ENCODE measurements around the gene TBL1Y. TPM values are rescaled to one million over a fixed set of nuclear protein-coding genes. Genes with fewer than 3 reads are reported as not detected.
"Not testable (repeated sequence)": the region's sequence is repeated elsewhere in the genome, so short reads cannot be mapped to it uniquely, and the experiment has no call there.

Gene TBL1Y
- total RNA-seq, 1 experiment from 2014 or later = not detected

DNA sequence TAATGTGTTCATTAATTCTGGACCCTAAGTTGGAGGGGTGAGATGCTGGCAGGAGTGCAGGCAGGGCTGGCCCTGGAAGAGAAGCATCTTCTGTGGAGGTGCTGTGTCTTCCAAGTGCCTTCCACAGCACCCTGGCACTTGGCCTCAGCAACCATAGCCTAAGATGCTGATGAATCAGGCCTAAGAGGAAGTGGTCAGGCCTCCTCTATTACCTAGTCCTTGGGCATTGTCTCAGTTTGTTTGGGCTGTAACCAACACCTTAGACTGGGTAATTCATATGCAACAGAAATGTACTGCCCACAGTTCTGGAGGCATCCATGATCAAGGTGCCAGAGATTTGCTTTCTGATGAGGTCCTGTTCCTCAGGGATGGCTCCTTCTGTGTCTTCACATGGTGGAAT is 128.5 kb downstream of the TBL1Y start:
- CTCF ChIA-PET = no interaction called here
- BruUV-seq (replicated peaks) = no TSS peak
- no peaks in the 10 kb centered on the region for H3K4me1 Mint-ChIP-seq (ENCODE audit: low read depth, unreplicated experiment)
- DNase-seq = no peak
- intact Hi-C loops (cut with micrococcal nuclease; ENCODE audit: unreplicated experiment) = no loop called here
- H3K9me3 Mint-ChIP-seq (ENCODE audit: low read depth, unreplicated experiment) = no peaks in the 10 kb centered on the region
- H3K36me3 Mint-ChIP-seq (ENCODE audit: insufficient read depth, unreplicated experiment) = no peaks in the 10 kb centered on the region
- H3K27me3 Mint-ChIP-seq (ENCODE audit: unreplicated experiment) = no peaks in the 10 kb centered on the region
- TF ChIP-seq, protein P1, sequence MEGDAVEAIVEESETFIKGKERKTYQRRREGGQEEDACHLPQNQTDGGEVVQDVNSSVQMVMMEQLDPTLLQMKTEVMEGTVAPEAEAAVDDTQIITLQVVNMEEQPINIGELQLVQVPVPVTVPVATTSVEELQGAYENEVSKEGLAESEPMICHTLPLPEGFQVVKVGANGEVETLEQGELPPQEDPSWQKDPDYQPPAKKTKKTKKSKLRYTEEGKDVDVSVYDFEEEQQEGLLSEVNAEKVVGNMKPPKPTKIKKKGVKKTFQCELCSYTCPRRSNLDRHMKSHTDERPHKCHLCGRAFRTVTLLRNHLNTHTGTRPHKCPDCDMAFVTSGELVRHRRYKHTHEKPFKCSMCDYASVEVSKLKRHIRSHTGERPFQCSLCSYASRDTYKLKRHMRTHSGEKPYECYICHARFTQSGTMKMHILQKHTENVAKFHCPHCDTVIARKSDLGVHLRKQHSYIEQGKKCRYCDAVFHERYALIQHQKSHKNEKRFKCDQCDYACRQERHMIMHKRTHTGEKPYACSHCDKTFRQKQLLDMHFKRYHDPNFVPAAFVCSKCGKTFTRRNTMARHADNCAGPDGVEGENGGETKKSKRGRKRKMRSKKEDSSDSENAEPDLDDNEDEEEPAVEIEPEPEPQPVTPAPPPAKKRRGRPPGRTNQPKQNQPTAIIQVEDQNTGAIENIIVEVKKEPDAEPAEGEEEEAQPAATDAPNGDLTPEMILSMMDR (IDR thresholded peaks at IDR 0.05; ENCODE audit: unreplicated experiment) = no peak
- H3K4me3 Mint-ChIP-seq (ENCODE audit: low read depth, unreplicated experiment) = no peak overlapping the region
- H3K27ac Mint-ChIP-seq (ENCODE audit: unreplicated experiment) = no peak overlapping the region

DNA sequence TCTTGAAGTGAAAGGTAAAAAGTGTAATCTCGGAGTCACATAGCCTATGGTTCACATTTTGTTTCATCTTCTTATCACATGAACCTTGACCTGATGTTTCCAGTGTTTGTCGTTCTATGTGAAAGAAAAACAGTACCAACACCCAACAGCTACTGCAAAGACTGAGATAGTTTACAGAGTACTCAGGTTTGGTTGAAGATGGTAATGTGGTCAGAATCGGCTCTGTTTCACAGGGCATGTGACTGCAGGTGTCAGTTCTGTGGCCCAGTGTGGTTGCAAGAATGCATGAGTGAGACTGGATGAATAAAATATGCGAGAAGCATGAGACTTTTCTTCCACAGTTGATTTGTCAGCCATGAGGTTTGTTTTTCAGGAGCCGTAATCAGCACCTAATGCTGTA is 130.2 kb downstream of the TBL1Y start:
- no TSS peak for BruUV-seq (replicated peaks)
- TF ChIP-seq, protein P1 (IDR thresholded peaks at IDR 0.05; ENCODE audit: unreplicated experiment) = no peak
- Mint-ChIP-seq H3K27ac (ENCODE audit: unreplicated experiment) (no peak overlapping the region), H3K9me3 (ENCODE audit: low read depth, unreplicated experiment) (no peaks in the 10 kb centered on the region), H3K4me3 (ENCODE audit: low read depth, unreplicated experiment) (no peak overlapping the region), H3K36me3 (ENCODE audit: insufficient read depth, unreplicated experiment) (no peaks in the 10 kb centered on the region), H3K4me1 (ENCODE audit: low read depth, unreplicated experiment) (no peaks in the 10 kb centered on the region), H3K27me3 (ENCODE audit: unreplicated experiment) (no peaks in the 10 kb centered on the region)
- CTCF ChIA-PET = no interaction called here
- intact Hi-C loops (cut with micrococcal nuclease; ENCODE audit: unreplicated experiment) = no loop called here
- no peak for DNase-seq

DNA sequence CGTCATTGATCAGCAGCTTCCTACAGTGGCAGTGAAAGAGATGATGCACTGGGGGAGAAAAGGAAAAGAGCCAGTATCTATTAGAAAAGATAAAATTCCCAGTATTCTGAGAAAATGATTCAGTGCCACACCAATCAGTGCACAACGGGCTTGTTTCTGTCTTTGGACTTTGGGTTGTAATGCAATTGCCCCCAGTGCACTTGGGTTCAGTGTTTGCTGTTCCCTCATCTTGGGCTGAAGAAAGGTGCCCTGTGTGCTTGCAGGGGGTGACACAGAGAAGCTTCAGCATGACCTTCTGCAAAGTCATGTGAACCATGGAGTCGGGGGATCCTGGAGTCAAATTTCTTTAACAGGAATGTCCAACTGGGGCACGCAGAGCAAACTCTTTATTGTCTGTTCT is 131.5 kb downstream of the TBL1Y start:
- Mint-ChIP-seq H3K36me3 (ENCODE audit: insufficient read depth, unreplicated experiment) (no peaks in the 10 kb centered on the region), H3K4me3 (ENCODE audit: low read depth, unreplicated experiment) (no peak overlapping the region), H3K9me3 (ENCODE audit: low read depth, unreplicated experiment) (no peaks in the 10 kb centered on the region), H3K27me3 (ENCODE audit: unreplicated experiment) (no peaks in the 10 kb centered on the region), H3K4me1 (ENCODE audit: low read depth, unreplicated experiment) (no peaks in the 10 kb centered on the region), H3K27ac (ENCODE audit: unreplicated experiment) (no peak overlapping the region)
- no peak for DNase-seq
- TF ChIP-seq, protein P1 (IDR thresholded peaks at IDR 0.05; ENCODE audit: unreplicated experiment) = no peak
- intact Hi-C loops (cut with micrococcal nuclease; ENCODE audit: unreplicated experiment) = no loop called here
- CTCF ChIA-PET = no interaction called here
- BruUV-seq (replicated peaks) = no TSS peak

DNA sequence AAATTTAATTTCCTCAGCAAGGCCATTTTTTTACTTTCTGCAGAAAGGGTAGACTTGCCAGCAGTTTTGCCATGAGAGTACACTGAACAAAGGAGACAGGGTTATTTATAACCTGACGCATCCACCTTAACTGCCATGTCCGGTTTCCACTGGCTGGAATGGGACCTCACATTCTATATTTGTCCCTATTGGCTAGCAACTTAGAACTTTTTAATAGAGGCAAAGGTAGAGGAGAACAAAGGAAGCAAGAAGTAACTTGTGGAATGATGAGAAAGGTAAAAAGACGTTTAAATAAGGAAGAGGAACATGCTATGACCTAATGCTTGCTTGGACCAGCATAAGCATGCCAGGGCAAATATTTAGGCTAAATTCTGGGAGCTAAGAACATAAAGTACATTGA is 142.0 kb downstream of the TBL1Y start:
- BruUV-seq (replicated peaks); H3K9me3 Mint-ChIP-seq (ENCODE audit: low read depth, unreplicated experiment); H3K4me1 Mint-ChIP-seq (ENCODE audit: low read depth, unreplicated experiment); DNase-seq; H3K36me3 Mint-ChIP-seq (ENCODE audit: insufficient read depth, unreplicated experiment); intact Hi-C loops (cut with micrococcal nuclease; ENCODE audit: unreplicated experiment); CTCF ChIA-PET; H3K27ac Mint-ChIP-seq (ENCODE audit: unreplicated experiment); H3K4me3 Mint-ChIP-seq (ENCODE audit: low read depth, unreplicated experiment); H3K27me3 Mint-ChIP-seq (ENCODE audit: unreplicated experiment): not testable (repeated sequence)

DNA sequence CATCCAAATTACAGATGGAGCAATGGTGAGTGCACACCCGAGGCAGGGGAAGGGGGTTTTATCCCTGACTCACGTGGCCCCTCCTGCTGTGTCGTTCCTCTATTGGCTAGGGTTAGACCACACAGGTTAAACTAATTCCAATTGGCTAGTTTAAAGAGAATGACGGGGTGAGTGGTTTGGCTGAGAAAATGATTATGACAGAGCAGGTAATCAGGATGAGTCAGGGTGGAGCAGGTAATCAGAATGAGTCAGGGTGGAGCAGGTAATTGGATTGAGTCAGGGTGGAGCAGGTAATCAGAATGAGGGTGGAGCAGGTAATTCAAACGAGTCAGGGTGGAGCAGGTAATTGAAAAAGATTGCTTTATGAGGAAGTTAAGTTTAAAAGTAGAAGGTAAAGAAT is 146.4 kb downstream of the TBL1Y start:
- Mint-ChIP-seq H3K27ac (ENCODE audit: unreplicated experiment) (no peak overlapping the region), H3K4me1 (ENCODE audit: low read depth, unreplicated experiment) (no peaks in the 10 kb centered on the region)

More for the DNA sequence above, 146.4 kb downstream of the TBL1Y start:
- intact Hi-C loops (cut with micrococcal nuclease; ENCODE audit: unreplicated experiment) = no loop called here
- H3K9me3 Mint-ChIP-seq (ENCODE audit: low read depth, unreplicated experiment) = no peaks in the 10 kb centered on the region
- TF ChIP-seq, protein P1 (IDR thresholded peaks at IDR 0.05; ENCODE audit: unreplicated experiment) = no peak
- no TSS peak for BruUV-seq (replicated peaks)
- DNase-seq = no peak
- no peak overlapping the region for H3K4me3 Mint-ChIP-seq (ENCODE audit: low read depth, unreplicated experiment)
- no peaks in the 10 kb centered on the region for H3K27me3 Mint-ChIP-seq (ENCODE audit: unreplicated experiment)
- CTCF ChIA-PET = no interaction called here
- H3K36me3 Mint-ChIP-seq (ENCODE audit: insufficient read depth, unreplicated experiment) = no peaks in the 10 kb centered on the region

Data from Calu3 (cell line).